HL-60 (cell line): ENCODE results near the gene COMMD2.

Experiments
- DNase-seq, 2 experiments: peaks; one replicate each; pipeline ENCODE4 v3.0.0-alpha.2; 2010 to 2020; ENCODE audit warnings: low read depth in 1 of 2, low spot score in 1 of 2
- H3K27ac ChIP-seq: fragments of 250-450 bp; sonication (Bioruptor Pico); replicated peaks from 2 replicates; pipeline ENCODE4 v1.5.1; 2020; ENCODE audit warnings: mild to moderate bottlenecking, moderate library complexity
- H3K27me3 ChIP-seq: fragments of 250-450 bp; sonication (Bioruptor Pico); 2 replicates; pipeline ENCODE4 v1.5.1; 2021; ENCODE audit warnings: mild to moderate bottlenecking, moderate library complexity; ENCODE audit not compliant: insufficient read depth, poor library complexity, severe bottlenecking
- H3K4me3 ChIP-seq: replicated peaks from 2 replicates; pipeline ENCODE4 v1.5.1; 2011; ENCODE audit warnings: mild to moderate bottlenecking, control low read depth, low read length; ENCODE audit not compliant: insufficient read depth
- GABPA ChIP-seq: IDR thresholded peaks from 2 replicates; pipeline ENCODE4 v1.6.1; 2012; ENCODE audit warnings: low read depth
- POLR2AphosphoS5 ChIP-seq: IDR thresholded peaks from 2 replicates; pipeline ENCODE4 v1.6.1; 2012; ENCODE audit warnings: low read depth
- SPI1 ChIP-seq: IDR thresholded peaks from 2 replicates; pipeline ENCODE4 v1.6.1; 2012; ENCODE audit warnings: low read depth, mild to moderate bottlenecking, borderline replicate concordance
- TF ChIP-seq, protein P1 (sequence below): IDR thresholded peaks from 2 replicates; pipeline ENCODE4 v1.6.1; 2012; ENCODE audit warnings: low read depth; ENCODE audit not compliant: insufficient replicate concordance
- TF ChIP-seq, protein P2 (sequence below): IDR thresholded peaks from one replicate; pipeline ENCODE4 v1.5.1; 2011; ENCODE audit warnings: low read length, control low read depth, inconsistent platforms; ENCODE audit not compliant: insufficient read depth

COMMD2 gene

DNA sequence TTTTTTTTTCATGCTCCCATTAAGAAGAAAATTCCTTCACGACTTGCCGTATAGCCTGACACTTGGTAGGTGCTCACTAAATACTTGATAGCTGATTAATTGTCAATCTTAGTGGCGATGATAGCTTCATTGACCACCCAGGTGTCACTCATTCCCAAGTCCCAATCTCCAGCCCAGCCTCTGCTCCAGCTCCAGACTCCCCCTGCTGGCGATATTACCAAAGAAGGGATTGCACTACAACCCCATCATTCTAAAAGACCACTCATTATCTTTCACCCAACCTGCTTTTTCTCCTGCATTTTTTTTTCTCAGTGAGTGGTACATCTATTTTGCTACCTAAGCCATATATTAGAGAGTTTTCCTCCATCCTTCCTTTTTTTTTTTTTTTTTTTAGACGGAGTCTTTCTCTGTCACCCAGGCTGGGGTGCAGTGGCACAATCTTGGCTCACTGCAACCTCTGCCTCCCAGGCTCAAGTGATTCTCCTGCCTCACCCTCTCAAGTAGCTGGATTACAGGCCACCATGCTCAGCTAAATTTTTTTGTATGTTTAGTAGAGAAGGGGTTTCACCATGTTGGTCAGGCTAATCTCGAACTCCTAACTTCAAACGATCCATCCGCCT is 19.5 kb upstream of the COMMD2 start:
- peak in 1 of 2 experiments; percentile 30 for DNase-seq
- Histone ChIP-seq H3K27me3 (no peaks in the 10 kb centered on the region), H3K4me3 (no peak overlapping the region), H3K27ac (no peak overlapping the region)
- TF ChIP-seq SPI1 = no peak
- TF ChIP-seq, protein P1, sequence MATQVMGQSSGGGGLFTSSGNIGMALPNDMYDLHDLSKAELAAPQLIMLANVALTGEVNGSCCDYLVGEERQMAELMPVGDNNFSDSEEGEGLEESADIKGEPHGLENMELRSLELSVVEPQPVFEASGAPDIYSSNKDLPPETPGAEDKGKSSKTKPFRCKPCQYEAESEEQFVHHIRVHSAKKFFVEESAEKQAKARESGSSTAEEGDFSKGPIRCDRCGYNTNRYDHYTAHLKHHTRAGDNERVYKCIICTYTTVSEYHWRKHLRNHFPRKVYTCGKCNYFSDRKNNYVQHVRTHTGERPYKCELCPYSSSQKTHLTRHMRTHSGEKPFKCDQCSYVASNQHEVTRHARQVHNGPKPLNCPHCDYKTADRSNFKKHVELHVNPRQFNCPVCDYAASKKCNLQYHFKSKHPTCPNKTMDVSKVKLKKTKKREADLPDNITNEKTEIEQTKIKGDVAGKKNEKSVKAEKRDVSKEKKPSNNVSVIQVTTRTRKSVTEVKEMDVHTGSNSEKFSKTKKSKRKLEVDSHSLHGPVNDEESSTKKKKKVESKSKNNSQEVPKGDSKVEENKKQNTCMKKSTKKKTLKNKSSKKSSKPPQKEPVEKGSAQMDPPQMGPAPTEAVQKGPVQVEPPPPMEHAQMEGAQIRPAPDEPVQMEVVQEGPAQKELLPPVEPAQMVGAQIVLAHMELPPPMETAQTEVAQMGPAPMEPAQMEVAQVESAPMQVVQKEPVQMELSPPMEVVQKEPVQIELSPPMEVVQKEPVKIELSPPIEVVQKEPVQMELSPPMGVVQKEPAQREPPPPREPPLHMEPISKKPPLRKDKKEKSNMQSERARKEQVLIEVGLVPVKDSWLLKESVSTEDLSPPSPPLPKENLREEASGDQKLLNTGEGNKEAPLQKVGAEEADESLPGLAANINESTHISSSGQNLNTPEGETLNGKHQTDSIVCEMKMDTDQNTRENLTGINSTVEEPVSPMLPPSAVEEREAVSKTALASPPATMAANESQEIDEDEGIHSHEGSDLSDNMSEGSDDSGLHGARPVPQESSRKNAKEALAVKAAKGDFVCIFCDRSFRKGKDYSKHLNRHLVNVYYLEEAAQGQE = no peak
- no peak for TF ChIP-seq POLR2AphosphoS5
- TF ChIP-seq, protein P2, sequence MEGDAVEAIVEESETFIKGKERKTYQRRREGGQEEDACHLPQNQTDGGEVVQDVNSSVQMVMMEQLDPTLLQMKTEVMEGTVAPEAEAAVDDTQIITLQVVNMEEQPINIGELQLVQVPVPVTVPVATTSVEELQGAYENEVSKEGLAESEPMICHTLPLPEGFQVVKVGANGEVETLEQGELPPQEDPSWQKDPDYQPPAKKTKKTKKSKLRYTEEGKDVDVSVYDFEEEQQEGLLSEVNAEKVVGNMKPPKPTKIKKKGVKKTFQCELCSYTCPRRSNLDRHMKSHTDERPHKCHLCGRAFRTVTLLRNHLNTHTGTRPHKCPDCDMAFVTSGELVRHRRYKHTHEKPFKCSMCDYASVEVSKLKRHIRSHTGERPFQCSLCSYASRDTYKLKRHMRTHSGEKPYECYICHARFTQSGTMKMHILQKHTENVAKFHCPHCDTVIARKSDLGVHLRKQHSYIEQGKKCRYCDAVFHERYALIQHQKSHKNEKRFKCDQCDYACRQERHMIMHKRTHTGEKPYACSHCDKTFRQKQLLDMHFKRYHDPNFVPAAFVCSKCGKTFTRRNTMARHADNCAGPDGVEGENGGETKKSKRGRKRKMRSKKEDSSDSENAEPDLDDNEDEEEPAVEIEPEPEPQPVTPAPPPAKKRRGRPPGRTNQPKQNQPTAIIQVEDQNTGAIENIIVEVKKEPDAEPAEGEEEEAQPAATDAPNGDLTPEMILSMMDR = peak; percentile 59
- TF ChIP-seq GABPA = no peak

DNA sequence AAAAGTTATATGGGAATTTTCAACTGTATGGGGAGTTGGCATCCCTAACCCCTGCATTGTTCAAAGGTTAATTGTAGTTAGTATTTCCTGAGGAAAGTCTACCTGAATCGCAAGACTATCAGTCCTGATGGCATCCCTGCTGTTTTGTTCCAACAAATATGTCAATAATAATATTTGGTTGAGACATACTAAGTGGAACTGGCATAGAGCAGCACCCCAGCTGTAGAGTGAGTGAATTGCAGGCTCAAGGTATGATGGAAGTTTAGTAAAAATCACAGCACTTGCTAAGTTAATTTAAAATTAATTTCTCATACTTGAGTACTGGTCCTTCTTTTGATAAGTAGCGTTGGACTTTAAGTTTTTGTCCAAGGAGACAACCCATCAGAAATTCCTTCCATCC is 18.0 kb upstream of the COMMD2 start:
- Histone ChIP-seq H3K27me3 (no peaks in the 10 kb centered on the region), H3K27ac (no peak overlapping the region), H3K4me3 (no peak overlapping the region)
- DNase-seq = no peak
- TF ChIP-seq, protein P1 = no peak
- TF ChIP-seq POLR2AphosphoS5 = no peak

DNA sequence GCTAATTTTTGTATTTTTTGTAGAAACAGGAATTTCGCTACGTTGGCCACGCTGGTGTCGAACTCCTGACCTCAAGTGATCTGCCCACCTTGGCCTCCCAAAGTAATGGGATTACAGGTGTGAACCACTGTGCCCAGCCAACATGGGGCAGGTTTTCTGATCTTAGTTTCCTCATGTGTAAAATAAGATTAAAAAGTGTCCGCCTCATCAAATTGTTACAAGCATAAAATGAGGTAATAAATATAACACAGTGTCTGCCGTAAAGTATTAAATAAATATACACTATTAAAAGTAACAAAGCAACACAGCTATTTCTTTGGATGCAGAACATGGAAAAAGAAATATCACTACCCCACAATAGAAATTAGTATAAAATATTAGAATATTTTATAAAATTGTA is 16.4 kb upstream of the COMMD2 start:
- Histone ChIP-seq H3K4me3 (no peak overlapping the region), H3K27ac (no peak overlapping the region), H3K27me3 (no peaks in the 10 kb centered on the region)
- DNase-seq = no peak
- TF ChIP-seq GABPA = no peak
- TF ChIP-seq, protein P1 = no peak
- TF ChIP-seq SPI1 = no peak
- TF ChIP-seq POLR2AphosphoS5 = no peak
- TF ChIP-seq, protein P2 = no peak
